ENCODE measurements around the gene MYL3. TPM values are rescaled to one million over a fixed set of nuclear protein-coding genes. Genes with fewer than 3 reads are reported as not detected.
A peak's percentile ranks its signal among the peaks of the same experiment; 100 is the strongest.

The MYL3 gene
- total and polyA plus RNA-seq, 8 donors: 3.1 to 13.4 (median 11.2) TPM

- DNase-seq: no peak
- H3K9me3 ChIP-seq: no peaks in the 10 kb centered on the region
- peaks cover 10 to 38% of the 10 kb centered on the region in 2 donors for H3K27me3 ChIP-seq
- H3K27ac ChIP-seq: no peak overlapping the region
- no peak overlapping the region for H3K4me3 ChIP-seq
- intact Hi-C loops (cut with DNase I): no loop called here
- no peak for TF ChIP-seq CTCF (IDR thresholded peaks at IDR 0.05)
- H3K4me1 ChIP-seq: peaks cover 0 to 30% of the 10 kb centered on the region in 2 donors
- ATAC-seq: no peak
- H3K36me3 ChIP-seq: no peaks in the 10 kb centered on the region
Measured at GRCh38 chr3:46899151-46900006, 36.1 kb upstream of the MYL3 start.

DNA sequence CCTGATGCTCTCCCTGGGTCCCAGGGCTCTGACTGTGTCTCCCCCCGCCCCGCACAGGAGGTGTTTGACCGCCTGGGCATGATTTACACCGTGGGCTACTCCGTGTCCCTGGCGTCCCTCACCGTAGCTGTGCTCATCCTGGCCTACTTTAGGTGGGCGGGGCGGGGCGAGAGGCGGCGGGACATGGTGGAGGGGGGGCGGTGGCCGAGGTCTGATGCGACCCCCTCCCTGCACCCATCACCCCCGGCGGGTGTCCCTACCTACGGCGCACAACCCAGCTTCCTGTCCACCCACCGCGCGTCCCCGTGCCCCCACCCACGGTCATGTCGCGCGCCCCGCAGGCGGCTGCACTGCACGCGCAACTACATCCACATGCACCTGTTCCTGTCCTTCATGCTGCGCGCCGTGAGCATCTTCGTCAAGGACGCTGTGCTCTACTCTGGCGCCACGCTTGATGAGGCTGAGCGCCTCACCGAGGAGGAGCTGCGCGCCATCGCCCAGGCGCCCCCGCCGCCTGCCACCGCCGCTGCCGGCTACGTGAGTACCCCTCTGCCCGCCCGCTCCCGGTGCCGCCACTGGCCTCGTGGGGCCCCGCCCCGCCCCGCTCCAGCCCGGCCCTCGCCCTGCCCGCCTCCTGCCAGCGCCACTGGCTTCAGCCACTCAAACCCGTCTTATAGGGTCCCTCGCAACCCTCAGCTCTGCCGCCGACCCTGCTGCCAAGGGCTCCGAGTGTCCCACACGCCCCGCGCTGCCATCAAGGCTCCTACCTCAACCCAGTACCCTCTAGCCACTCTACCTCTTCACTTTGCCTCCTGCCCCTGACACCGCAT is 35.3 kb upstream of the MYL3 start:
- ATAC-seq (peak; percentile 11), DNase-seq (peak in 1 of 4 donors; percentile 81)
- Histone ChIP-seq H3K27me3 (peaks cover 10 to 45% of the 10 kb centered on the region in 2 donors), H3K36me3 (no peaks in the 10 kb centered on the region), H3K4me1 (peaks cover 0 to 23% of the 10 kb centered on the region in 2 donors), H3K27ac (no peak overlapping the region), H3K9me3 (no peaks in the 10 kb centered on the region), H3K4me3 (no peak overlapping the region)
- no peak for TF ChIP-seq CTCF (IDR thresholded peaks at IDR 0.05)
- intact Hi-C loops (cut with DNase I): no loop called here

- Histone ChIP-seq H3K4me1 (peaks cover 1 to 22% of the 10 kb centered on the region in 2 donors), H3K9me3 (no peaks in the 10 kb centered on the region), H3K27ac (no peak overlapping the region), H3K27me3 (peaks cover 10 to 51% of the 10 kb centered on the region in 2 donors), H3K36me3 (no peaks in the 10 kb centered on the region), H3K4me3 (no peak overlapping the region)
- no peak for ATAC-seq
- TF ChIP-seq CTCF (IDR thresholded peaks at IDR 0.05): no peak
- peak in 1 of 4 donors; percentile 47 for DNase-seq
- intact Hi-C loops (cut with DNase I): no loop called here
Measured at GRCh38 chr3:46897829-46898320, 34.6 kb upstream of the MYL3 start.

GRCh38 chr3:46897031-46897430 is 33.8 kb upstream of the MYL3 start:
- H3K4me3 ChIP-seq: no peak overlapping the region
- no peak overlapping the region for H3K27ac ChIP-seq
- DNase-seq (no peak), ATAC-seq (no peak)
- no peaks in the 10 kb centered on the region for H3K36me3 ChIP-seq
- intact Hi-C loops (cut with DNase I): no loop called here
- peaks cover 10 to 60% of the 10 kb centered on the region in 2 donors for H3K27me3 ChIP-seq
- H3K9me3 ChIP-seq: no peaks in the 10 kb centered on the region
- no peak for TF ChIP-seq CTCF (IDR thresholded peaks at IDR 0.05)
- peaks cover 5 to 31% of the 10 kb centered on the region in 2 donors for H3K4me1 ChIP-seq

DNA sequence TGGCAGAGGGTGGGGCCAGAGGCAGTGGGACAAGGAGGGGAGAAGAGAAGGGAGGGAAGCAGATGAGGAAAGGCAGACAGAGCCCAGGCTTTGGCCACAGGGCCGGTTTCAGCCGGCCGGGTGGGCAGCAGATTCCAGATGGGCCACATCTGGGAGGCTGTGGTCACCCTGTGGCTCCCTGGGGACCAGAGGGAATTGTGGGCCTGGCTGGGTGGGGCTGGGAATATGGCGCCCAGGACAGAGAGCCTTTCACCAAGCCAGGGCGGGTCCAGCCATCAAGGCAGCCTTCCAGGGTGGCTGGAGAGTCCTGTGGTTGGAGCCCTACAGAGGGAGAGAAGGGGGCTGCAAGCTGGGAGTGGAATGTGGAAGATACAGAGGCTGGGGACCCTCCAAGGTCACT is 33.1 kb upstream of the MYL3 start:
- Histone ChIP-seq H3K36me3 (no peaks in the 10 kb centered on the region), H3K27me3 (peaks cover 10 to 63% of the 10 kb centered on the region in 2 donors), H3K9me3 (no peaks in the 10 kb centered on the region), H3K4me1 (peaks cover 5 to 34% of the 10 kb centered on the region in 2 donors), H3K4me3 (no peak overlapping the region), H3K27ac (no peak overlapping the region)
- ATAC-seq (no peak), DNase-seq (peak in 1 of 4 donors; percentile 51)
- TF ChIP-seq CTCF (IDR thresholded peaks at IDR 0.05): no peak
- intact Hi-C loops (cut with DNase I): no loop called here

All from left lung (tissue), 10 donors.